ENCODE data around the gene KIF13A.
"Not testable (repeated sequence)": the region's sequence is repeated elsewhere in the genome, so short reads cannot be mapped to it uniquely, and the experiment has no call there.

Gene KIF13A

GRCh38 chr6:17987447-17987696, at the start of gene KIF13A:
KIF13A (minus strand) TSS chr6:17987635; CDS start chr6:17987463, 172 bp downstream.
- no peak for DNase-seq (ENCODE audit: low spot score)

GRCh38 chr6:18036781-18037180, 49.3 kb upstream of the KIF13A start:
- DNase-seq (ENCODE audit: low spot score) = no peak

- DNase-seq (ENCODE audit: low spot score) = no peak
Measured at GRCh38 chr6:18035330-18035854, 48.0 kb upstream of the KIF13A start.

GRCh38 chr6:18034798-18035202, 47.4 kb upstream of the KIF13A start:
- no peak for DNase-seq (ENCODE audit: low spot score)

GRCh38 chr6:18031680-18032256, 44.3 kb upstream of the KIF13A start:
- no peak for DNase-seq (ENCODE audit: low spot score)

GRCh38 chr6:18031189-18031588, 43.8 kb upstream of the KIF13A start:
- no peak for DNase-seq (ENCODE audit: low spot score)

- no peak for DNase-seq (ENCODE audit: low spot score)
Measured at GRCh38 chr6:18028332-18028731, 40.9 kb upstream of the KIF13A start.

GRCh38 chr6:18025596-18025995, 38.2 kb upstream of the KIF13A start:
- DNase-seq (ENCODE audit: low spot score) = no peak

- no peak for DNase-seq (ENCODE audit: low spot score)
Measured at GRCh38 chr6:18024876-18025275, 37.4 kb upstream of the KIF13A start.

- DNase-seq (ENCODE audit: low spot score) = no peak
Measured at GRCh38 chr6:18023891-18024290, 36.5 kb upstream of the KIF13A start.

- DNase-seq (ENCODE audit: low spot score) = peak; percentile 77
Measured at GRCh38 chr6:18022398-18023231, 35.2 kb upstream of the KIF13A start.

GRCh38 chr6:18021166-18021850, 33.9 kb upstream of the KIF13A start:
- DNase-seq (ENCODE audit: low spot score) = no peak

- DNase-seq (ENCODE audit: low spot score) = not testable (repeated sequence)
Measured at GRCh38 chr6:18020545-18020944, 33.1 kb upstream of the KIF13A start.

- DNase-seq (ENCODE audit: low spot score) = no peak
Measured at GRCh38 chr6:18019539-18020534, 32.4 kb upstream of the KIF13A start.

GRCh38 chr6:18019133-18019532, 31.7 kb upstream of the KIF13A start:
- DNase-seq (ENCODE audit: low spot score) = not testable (repeated sequence)

GRCh38 chr6:18016698-18017097, 29.3 kb upstream of the KIF13A start:
- DNase-seq (ENCODE audit: low spot score) = no peak

GRCh38 chr6:18016133-18016532, 28.7 kb upstream of the KIF13A start:
- no peak for DNase-seq (ENCODE audit: low spot score)

GRCh38 chr6:18011287-18011686, 23.9 kb upstream of the KIF13A start:
- DNase-seq (ENCODE audit: low spot score) = no peak

GRCh38 chr6:18010540-18010939, 23.1 kb upstream of the KIF13A start:
- not testable (repeated sequence) for DNase-seq (ENCODE audit: low spot score)

- no peak for DNase-seq (ENCODE audit: low spot score)
Measured at GRCh38 chr6:18004256-18004985, 17.0 kb upstream of the KIF13A start.

GRCh38 chr6:17999425-17999824, 12.0 kb upstream of the KIF13A start:
- DNase-seq (ENCODE audit: low spot score) = no peak
